NCI-H460 (cell line): ENCODE measurements around the gene TLR7. TPM values are rescaled to one million over a fixed set of nuclear protein-coding genes. Genes with fewer than 3 reads are reported as not detected.

Experiments used
- DNase-seq: peaks from one replicate; pipeline ENCODE4 v3.0.0-alpha.2; 2016; ENCODE audit warnings: low read depth; ENCODE audit errors: extremely low read depth
- polyA plus RNA-seq: library from polyadenylated mRNA; depleted of rRNA; stranded (reverse); fragments of >200 nt; gene quantifications from 2 replicates; pipeline ENCODE4 v1.2.3, GENCODE V29; 2014; cell fraction: nucleus; rRNA removed
- total RNA-seq: library from RNA; depleted of rRNA; stranded (reverse); fragments of >200 nt; shearing (Covaris generic); gene quantifications from 2 replicates; pipeline ENCODE4 v1.2.3, GENCODE V29; 2014; rRNA removed

Gene TLR7
- not detected in 2 replicates for total RNA-seq
- not detected in 2 replicates for polyA plus RNA-seq

- DNase-seq: no peak
Measured at GRCh38 chrX:12866451-12867377, at the start of gene TLR7. TSS of gene TLR7 (plus strand) at chrX:12867072. CDS start at chrX:12867579, 507 bp downstream.

GRCh38 chrX:12817528-12817927 is 49.3 kb upstream of the TLR7 start:
- no peak for DNase-seq

DNA sequence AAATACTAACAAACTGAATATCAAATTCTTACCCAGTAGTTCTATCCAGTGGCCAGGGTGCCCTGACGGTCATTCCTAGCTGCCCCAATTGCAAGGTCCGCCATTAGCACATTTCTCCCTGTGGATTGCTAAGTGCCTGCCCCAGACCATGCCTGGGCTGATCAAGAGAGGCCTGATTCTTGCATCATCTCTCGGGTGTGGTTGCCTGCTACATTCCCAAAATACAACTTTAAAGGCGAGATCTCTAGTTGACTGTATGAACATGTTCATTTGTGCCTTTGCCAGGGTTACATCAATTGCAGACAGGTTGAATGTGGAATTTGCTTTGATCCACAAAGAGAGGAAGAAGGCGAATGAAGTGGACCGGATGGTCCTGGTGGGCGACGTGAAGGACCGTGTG is 47.6 kb upstream of the TLR7 start:
- DNase-seq: peak; percentile 5

DNA sequence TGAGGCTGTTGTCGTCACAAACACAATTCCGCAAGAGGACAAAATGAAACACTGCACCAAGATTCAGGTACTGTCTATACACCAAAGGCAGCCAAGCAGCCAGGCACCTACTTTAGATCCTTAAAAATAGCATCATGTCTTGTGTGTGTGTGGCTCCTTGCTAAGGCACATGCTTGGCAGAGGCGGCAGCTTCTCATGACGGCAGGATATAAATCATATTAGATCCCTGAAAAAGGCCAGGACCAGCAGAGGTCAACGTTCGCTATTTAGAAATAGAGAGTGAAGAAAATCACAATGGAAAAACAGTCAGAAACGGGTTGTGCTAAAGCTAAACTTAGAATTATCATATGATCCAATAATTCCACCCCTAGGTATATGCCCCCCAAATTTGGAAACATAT is 46.1 kb upstream of the TLR7 start:
- no peak for DNase-seq

- DNase-seq: no peak
Measured at GRCh38 chrX:12824944-12825343, 41.9 kb upstream of the TLR7 start.

GRCh38 chrX:12825801-12826200 is 41.1 kb upstream of the TLR7 start:
- DNase-seq: no peak

DNA sequence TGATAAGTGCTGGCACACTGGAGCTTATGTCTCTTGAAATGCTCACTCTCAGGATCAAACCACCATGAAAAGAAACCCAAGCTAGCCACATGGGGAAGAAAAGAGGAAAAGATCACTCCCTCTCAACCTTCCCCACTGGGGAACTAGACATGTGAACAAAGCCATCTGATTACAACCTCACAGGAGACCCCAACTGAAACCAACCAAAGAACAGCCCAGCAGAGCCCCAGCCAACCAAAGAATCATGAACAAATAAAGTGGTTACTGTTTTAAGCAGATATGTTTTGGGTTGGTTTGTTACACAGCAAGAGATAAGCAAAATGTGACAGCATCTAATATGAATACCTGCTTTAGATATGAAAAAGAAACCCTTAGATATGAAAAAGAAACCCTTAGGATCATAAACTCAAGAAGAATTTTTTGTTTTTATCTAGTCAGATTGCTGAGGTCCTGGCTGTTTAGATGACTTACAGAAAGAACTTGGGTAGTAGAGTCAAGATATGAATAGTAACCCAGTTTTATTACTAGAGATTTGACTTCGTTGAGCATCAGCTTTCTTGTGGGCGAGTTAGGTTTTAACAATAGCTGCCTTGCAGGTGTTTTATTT is 23.7 kb upstream of the TLR7 start:
- no peak for DNase-seq

DNA sequence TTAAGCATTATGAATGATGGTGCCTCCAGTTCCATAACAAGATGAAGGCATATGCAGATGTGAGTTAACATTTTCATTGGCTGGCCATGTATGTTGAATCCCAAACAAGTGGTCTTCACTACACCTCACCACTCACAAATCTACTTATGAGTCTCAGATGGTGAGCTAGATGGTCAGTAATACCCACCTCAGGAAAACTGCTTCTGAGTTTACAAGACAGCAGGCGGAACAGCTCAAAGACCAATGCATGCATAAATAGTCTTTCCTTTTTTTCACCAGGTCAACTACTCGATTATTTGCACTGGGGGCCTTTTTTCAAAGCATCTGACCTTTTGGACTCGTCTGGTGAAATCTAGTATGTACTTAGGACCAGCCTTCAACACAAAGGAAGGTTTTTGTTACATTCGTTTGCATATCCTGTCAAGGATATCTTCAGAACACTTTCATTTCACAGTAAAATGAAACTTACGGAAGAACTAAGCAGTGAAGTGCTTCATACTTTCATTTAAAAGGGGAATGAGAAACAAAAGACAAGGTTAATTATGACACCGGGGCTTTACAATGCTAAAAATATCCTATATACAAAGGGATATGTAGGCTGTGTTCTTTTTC is 23.1 kb upstream of the TLR7 start:
- no peak for DNase-seq

GRCh38 chrX:12844319-12844718 is 22.6 kb upstream of the TLR7 start:
- DNase-seq: no peak

- no peak for DNase-seq
Measured at GRCh38 chrX:12865359-12865758, 1.5 kb upstream of the TLR7 start.

DNA sequence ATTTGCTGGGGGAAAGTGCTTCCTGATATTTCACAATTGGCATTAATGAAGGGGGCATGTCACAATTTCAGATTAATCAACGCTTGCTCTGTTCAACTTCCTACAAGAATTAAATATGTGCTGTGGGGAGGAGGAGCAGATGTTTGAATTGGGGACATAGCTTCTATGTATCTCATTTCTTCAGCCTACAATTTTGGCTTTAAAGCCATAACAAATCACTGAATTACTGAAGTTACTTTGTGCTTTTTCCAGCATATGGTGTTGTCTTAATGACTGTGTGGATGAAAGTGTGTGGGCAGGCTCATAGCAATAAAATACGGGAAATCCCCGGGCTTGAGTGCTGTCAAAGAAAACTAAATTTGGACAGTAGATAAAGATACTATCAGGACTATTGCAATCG is 813 bp downstream of the TLR7 start:
- no peak for DNase-seq

GRCh38 chrX:12868747-12869146 is 1.9 kb downstream of the TLR7 start:
- no peak for DNase-seq

- DNase-seq: no peak
Measured at GRCh38 chrX:12871257-12871656, 4.4 kb downstream of the TLR7 start.

GRCh38 chrX:12872741-12873140 is 5.9 kb downstream of the TLR7 start:
- no peak for DNase-seq

DNA sequence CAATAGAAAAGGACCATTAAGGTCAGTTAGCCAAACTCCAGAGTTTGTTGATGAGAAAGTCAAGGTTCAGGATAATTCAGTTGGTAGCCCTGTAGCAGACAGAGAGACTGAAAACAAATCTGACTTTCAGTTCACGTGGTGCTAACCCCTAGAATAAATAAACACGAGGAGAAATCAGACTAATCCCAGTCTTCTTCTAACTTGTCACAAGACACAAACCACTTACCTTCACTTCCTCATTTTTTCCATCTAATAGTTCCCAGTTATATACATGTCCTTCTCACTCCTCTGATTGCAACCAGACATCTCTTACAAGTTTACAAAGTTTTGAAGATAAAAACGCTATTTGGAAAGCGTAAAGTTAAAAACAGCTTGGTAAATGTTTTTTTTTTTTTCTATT is 7.7 kb downstream of the TLR7 start:
- DNase-seq: no peak

DNA sequence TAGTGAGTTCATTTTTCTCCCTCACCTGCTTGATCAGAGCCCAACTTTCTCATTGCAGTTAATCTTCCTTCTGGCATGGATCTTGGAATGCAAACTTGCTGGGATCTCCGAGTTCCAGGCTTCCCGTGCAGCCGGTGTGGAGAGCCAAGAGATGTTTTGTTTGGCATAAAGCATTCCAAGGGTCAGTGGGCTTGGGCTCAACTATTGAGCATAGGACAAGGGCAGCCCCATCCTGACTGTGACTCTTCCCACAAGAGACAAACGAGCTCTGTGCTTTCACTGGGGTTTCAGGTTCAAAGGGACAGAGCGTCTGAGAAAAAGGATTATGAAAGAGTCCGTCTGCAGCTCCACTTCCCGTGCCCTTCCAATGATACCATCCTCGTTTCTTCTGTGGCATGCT is 10.5 kb downstream of the TLR7 start:
- DNase-seq: no peak

DNA sequence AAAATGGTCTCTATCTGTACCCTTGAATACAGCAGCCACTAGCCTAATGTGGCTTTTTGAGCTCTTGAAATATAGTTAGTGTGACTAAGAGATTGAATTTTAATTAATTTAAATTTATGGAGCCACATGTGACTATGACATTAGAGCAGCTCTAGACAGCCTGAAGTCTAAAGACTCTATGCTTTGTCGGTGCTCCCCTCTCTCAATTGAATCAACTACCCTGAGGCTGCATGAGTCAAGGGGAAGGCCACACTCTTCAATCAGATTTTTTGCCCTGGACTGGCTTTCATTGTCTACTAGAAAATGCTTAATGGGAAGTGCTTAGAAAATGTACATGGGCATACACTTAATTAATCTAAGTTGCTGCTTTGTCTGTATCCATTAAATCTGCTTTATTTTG is 11.7 kb downstream of the TLR7 start:
- no peak for DNase-seq

DNA sequence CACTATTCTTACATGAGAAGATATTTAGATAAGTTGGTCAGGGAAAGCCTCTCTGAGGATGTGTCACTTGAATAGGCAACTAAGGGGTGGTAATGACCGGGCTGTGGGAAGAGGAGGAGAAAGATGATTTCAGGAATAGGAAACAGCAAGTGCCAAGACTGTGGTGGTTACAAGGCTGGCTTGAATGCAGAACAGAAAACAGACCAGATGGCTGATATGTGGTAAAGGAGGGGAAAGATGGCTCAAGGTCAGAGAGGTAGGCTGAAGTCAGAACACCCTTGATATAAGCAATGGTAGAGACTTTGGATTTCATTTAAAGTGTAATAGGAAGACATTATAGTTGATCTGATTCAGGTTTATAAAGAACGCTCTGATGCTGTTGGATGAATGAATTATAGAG is 15.0 kb downstream of the TLR7 start:
- DNase-seq: no peak

GRCh38 chrX:12885508-12885907 is 18.6 kb downstream of the TLR7 start:
- DNase-seq: no peak

DNA sequence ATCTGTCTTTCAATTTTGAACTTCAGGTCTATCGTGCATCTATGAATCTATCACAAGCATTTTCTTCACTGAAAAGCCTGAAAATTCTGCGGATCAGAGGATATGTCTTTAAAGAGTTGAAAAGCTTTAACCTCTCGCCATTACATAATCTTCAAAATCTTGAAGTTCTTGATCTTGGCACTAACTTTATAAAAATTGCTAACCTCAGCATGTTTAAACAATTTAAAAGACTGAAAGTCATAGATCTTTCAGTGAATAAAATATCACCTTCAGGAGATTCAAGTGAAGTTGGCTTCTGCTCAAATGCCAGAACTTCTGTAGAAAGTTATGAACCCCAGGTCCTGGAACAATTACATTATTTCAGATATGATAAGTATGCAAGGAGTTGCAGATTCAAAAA is 19.7 kb downstream of the TLR7 start:
- no peak for DNase-seq

GRCh38 chrX:12887141-12887540 is 20.3 kb downstream of the TLR7 start:
- DNase-seq: no peak

GRCh38 chrX:12887767-12888166 is 20.9 kb downstream of the TLR7 start:
- no peak for DNase-seq
